Caco-2 (cell line): Measurements from ENCODE around the gene EIF2D. TPM values are rescaled to one million over a fixed set of nuclear protein-coding genes. Genes with fewer than 3 reads are reported as not detected.
A peak's percentile ranks its signal among the peaks of the same experiment; 100 is the strongest.

Experiments
- BruUV-seq: library from RNA; stranded (reverse); fragments of 400-500 nt; replicated peaks from 2 replicates; lab custom pipeline; 2021; lab: Mats Ljungman, UMichigan
- CTCF ChIA-PET: fragments of 300-600 bp; sonication (Branson Sonifier 250); formaldehyde crosslinking; loops from one replicate; lab custom pipeline; 2022; ENCODE audit warnings: antibody characterized with exemption; lab: Charles Lee
- POLR2A ChIA-PET: fragments of 300-600 bp; sonication (Branson Sonifier 250); formaldehyde crosslinking; loops from one replicate; lab custom pipeline; 2022; ENCODE audit warnings: antibody characterized with exemption; lab: Charles Lee
- DNase-seq, 2 experiments: peaks; one replicate each; pipeline versions ENCODE4 v3.0.0 to v3.0.0-alpha.2; 2020 to 2022
- H3K27me3 ChIP-seq: replicated peaks from 2 replicates; pipeline ENCODE4 v1.6.0; 2011; ENCODE audit warnings: low read length; ENCODE audit not compliant: control insufficient read depth, insufficient read depth
- H3K36me3 ChIP-seq: 2 replicates; pipeline ENCODE4 v1.5.1; 2011; ENCODE audit warnings: low read length; ENCODE audit not compliant: control insufficient read depth, insufficient read depth
- H3K4me1 ChIP-seq: fragments of 250-450 bp; sonication (Bioruptor Pico); 2 replicates; pipeline ENCODE4 v1.5.1; 2020; ENCODE audit warnings: mild to moderate bottlenecking
- H3K4me3 ChIP-seq: 2 replicates; pipeline ENCODE4 v1.5.1; 2011; ENCODE audit warnings: low read depth, mild to moderate bottlenecking, control low read depth, low read length
- H3K9me3 ChIP-seq: fragments of 250-450 bp; sonication (Bioruptor Pico); 2 replicates; pipeline ENCODE4 v1.5.1; 2020; ENCODE audit warnings: mild to moderate bottlenecking, moderate library complexity
- H3K27ac Mint-ChIP-seq: one replicate; pipeline ENCODE4 v1.8.0; 2022; ENCODE audit warnings: mixed read lengths; ENCODE audit not compliant: unreplicated experiment
- H3K27me3 Mint-ChIP-seq: one replicate; pipeline ENCODE4 v1.8.0; 2022; ENCODE audit warnings: mixed read lengths; ENCODE audit not compliant: insufficient read depth, unreplicated experiment
- H3K36me3 Mint-ChIP-seq: one replicate; pipeline ENCODE4 v1.8.0; 2022; ENCODE audit warnings: mild to moderate bottlenecking, mixed read lengths; ENCODE audit not compliant: insufficient read depth, unreplicated experiment
- H3K4me1 Mint-ChIP-seq: one replicate; pipeline ENCODE4 v1.8.0; 2022; ENCODE audit warnings: low read depth, mixed read lengths; ENCODE audit not compliant: unreplicated experiment
- H3K4me3 Mint-ChIP-seq: one replicate; pipeline ENCODE4 v1.8.0; 2022; ENCODE audit warnings: mild to moderate bottlenecking, moderate library complexity, mixed read lengths; ENCODE audit not compliant: unreplicated experiment
- H3K9me3 Mint-ChIP-seq: one replicate; pipeline ENCODE4 v1.8.0; 2022; ENCODE audit warnings: mixed read lengths; ENCODE audit not compliant: unreplicated experiment
- intact Hi-C: fragments of 100-400 bp; cut with micrococcal nuclease; formaldehyde crosslinking; loops from one replicate; pipeline ENCODE4 v1.10.0; 2022; ENCODE audit not compliant: unreplicated experiment
- total RNA-seq: library from RNA; stranded (reverse); gene quantifications from 2 replicates; pipeline ENCODE4 v1.2.3, GENCODE V29; 2022
- TF ChIP-seq, protein P1 (sequence below), 2 experiments: fragments of 200-600 bp in 1 of 2; IDR thresholded peaks; 1 replicate in 1 of 2; 2 replicates in 1 of 2; pipeline versions ENCODE4 v1.5.1 to v1.8.0; 2011 to 2022; ENCODE audit warnings: antibody characterized with exemption in 1 of 2, control low read depth in 1 of 2, inconsistent platforms in 1 of 2, low read depth in 1 of 2, low read length in 1 of 2, mild to moderate bottlenecking in 1 of 2, moderate library complexity in 1 of 2; ENCODE audit not compliant: insufficient read depth in 1 of 2, severe bottlenecking in 1 of 2, unreplicated experiment in 1 of 2

The EIF2D gene
- total RNA-seq, 1 experiment from 2014 or later = 37.9 TPM

DNA sequence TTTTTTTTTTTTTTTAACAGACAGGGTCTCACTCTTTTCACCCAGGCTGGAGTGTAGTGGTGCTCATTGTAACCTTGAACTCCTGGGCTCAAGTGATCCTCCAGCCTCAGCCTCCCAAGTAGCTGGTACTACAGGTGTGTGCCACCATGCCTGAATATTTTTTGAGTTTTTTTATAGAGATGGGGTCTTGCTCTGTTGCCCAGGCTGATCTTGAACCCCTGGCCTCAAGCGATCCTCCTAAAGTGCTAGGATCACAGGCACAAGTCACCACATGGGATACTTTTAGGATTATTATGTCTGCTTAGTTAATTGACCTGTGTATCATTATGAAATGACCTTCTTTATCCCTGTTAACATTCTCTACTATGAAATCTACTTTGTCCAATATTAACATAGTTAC is 66.9 kb downstream of the EIF2D start:
- H3K4me1 Mint-ChIP-seq = no peaks in the 10 kb centered on the region
- no peak overlapping the region for H3K4me3 Mint-ChIP-seq
- H3K9me3 Mint-ChIP-seq = no peaks in the 10 kb centered on the region
- Histone ChIP-seq H3K4me1 (no peaks in the 10 kb centered on the region), H3K36me3 (no peaks in the 10 kb centered on the region), H3K4me3 (no peak overlapping the region), H3K27me3 (no peaks in the 10 kb centered on the region), H3K9me3 (no peaks in the 10 kb centered on the region)
- BruUV-seq = no TSS peak
- POLR2A ChIA-PET = interaction anchor here (0.6 to 1.0 kb wide), 2 partner anchors 38 to 48 kb away, joined by 3 to 4 read pairs; no protein-coding TSS in a partner anchor
- CTCF ChIA-PET = interaction anchor here (0.6 to 2.6 kb wide), 8 partner anchors 10 to 66 kb away, joined by 3 to 23 read pairs (median 5); no protein-coding TSS in a partner anchor
- TF ChIP-seq, protein P1, sequence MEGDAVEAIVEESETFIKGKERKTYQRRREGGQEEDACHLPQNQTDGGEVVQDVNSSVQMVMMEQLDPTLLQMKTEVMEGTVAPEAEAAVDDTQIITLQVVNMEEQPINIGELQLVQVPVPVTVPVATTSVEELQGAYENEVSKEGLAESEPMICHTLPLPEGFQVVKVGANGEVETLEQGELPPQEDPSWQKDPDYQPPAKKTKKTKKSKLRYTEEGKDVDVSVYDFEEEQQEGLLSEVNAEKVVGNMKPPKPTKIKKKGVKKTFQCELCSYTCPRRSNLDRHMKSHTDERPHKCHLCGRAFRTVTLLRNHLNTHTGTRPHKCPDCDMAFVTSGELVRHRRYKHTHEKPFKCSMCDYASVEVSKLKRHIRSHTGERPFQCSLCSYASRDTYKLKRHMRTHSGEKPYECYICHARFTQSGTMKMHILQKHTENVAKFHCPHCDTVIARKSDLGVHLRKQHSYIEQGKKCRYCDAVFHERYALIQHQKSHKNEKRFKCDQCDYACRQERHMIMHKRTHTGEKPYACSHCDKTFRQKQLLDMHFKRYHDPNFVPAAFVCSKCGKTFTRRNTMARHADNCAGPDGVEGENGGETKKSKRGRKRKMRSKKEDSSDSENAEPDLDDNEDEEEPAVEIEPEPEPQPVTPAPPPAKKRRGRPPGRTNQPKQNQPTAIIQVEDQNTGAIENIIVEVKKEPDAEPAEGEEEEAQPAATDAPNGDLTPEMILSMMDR (IDR thresholded peaks at IDR 0.05; ENCODE audit: insufficient read depth in 1 of 2, low read depth in 1 of 2, low read length in 1 of 2, severe bottlenecking in 1 of 2, unreplicated experiment in 1 of 2) = no peak
- intact Hi-C loops = loop anchor here (1.0 to 5.0 kb wide), 2 partner anchors 38 kb away; partner anchors contain the start of gene RASSF5
- H3K36me3 Mint-ChIP-seq = no peaks in the 10 kb centered on the region
- peaks cover 7% of the 10 kb centered on the region for H3K27me3 Mint-ChIP-seq
- no peak overlapping the region for H3K27ac Mint-ChIP-seq
- no peak for DNase-seq

DNA sequence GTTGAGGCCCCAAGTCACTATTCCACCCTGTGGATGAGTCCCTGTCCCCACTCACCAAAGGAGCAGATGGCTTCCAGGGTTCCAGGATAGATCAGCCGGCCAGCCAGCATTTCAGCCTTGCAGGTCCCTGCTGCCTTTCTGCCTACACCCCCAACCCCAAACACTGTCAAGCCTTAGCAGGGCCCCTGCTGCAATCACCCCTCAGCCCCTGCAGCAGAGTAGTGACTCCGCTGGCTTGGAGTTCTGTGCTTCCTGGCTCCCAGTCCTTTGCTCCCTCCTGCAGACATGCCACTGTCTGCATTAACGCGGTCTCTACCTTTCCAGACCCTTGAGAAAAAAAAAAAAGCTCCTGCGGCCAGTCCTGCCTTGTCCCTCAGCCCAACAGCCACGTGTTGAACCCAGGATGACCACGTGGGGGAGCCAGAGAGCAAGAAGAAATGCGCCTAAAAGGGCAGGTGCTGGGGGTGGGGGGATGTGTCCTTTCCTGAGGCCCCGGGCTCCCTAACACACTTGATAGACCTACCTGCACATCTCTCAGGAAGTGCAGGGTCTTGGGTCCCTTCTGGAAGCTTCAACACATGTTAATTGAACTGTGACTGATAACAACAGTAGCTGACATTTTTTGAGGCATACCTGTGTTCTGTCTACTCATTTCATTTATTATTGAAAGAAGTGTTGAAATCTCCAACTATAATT is 67.6 kb downstream of the EIF2D start:
- H3K9me3 ChIP-seq = no peaks in the 10 kb centered on the region
- H3K4me3 Mint-ChIP-seq = no peak overlapping the region
- no peaks in the 10 kb centered on the region for H3K4me1 ChIP-seq
- ChIA-PET POLR2A (interaction anchor here (0.6 to 1.0 kb wide), 3 partner anchors 10 to 49 kb away, joined by 3 to 4 read pairs (median 3); no protein-coding TSS in a partner anchor), CTCF (interaction anchor here (0.6 to 2.6 kb wide), 9 partner anchors 9 to 65 kb away, joined by 3 to 23 read pairs (median 3); no protein-coding TSS in a partner anchor)
- no peak overlapping the region for H3K27ac Mint-ChIP-seq
- peak; percentile 77 to 89 for DNase-seq
- no TSS peak for BruUV-seq
- no peak overlapping the region for H3K4me3 ChIP-seq
- no peaks in the 10 kb centered on the region for H3K36me3 ChIP-seq
- intact Hi-C loops = loop anchor here (1.0 to 5.0 kb wide), 3 partner anchors 37 to 54 kb away; partner anchors contain the start of gene RASSF5
- H3K27me3 ChIP-seq = no peaks in the 10 kb centered on the region
- TF ChIP-seq, protein P1 (IDR thresholded peaks at IDR 0.05; ENCODE audit: insufficient read depth in 1 of 2, low read depth in 1 of 2, low read length in 1 of 2, severe bottlenecking in 1 of 2, unreplicated experiment in 1 of 2) = peak; percentile 80 to 94
- no peaks in the 10 kb centered on the region for H3K4me1 Mint-ChIP-seq
- no peaks in the 10 kb centered on the region for H3K36me3 Mint-ChIP-seq
- H3K9me3 Mint-ChIP-seq = no peaks in the 10 kb centered on the region
- peaks cover 7% of the 10 kb centered on the region for H3K27me3 Mint-ChIP-seq

Other genes with a start within 250 kb of the EIF2D start
- gene IKBKE, start 142.0 kb downstream of the EIF2D start, total RNA-seq = 9.0 and 12.7 TPM in 2 replicates
- 0.86 and 1.3 TPM in 2 replicates for gene RASSF5, start 104.9 kb downstream of the EIF2D start, total RNA-seq
- 0.16 TPM in 1 of 2 replicates, not detected in the other for gene DYRK3, start 23.1 kb upstream of the EIF2D start, total RNA-seq
- gene MAPKAPK2, start 72.4 kb upstream of the EIF2D start, total RNA-seq = 88.2 and 96.8 TPM in 2 replicates
- not detected in 2 replicates for gene IL19, start 158.3 kb upstream of the EIF2D start, total RNA-seq
- gene IL10, start 160.0 kb upstream of the EIF2D start, total RNA-seq = not detected in 2 replicates